ENCODE results near the gene AZIN2. TPM values are rescaled to one million over a fixed set of nuclear protein-coding genes. Genes with fewer than 3 reads are reported as not detected.

Gene AZIN2
- total and polyA plus RNA-seq, 2 of the 8 experiments (the other 6 are each of a cell fraction or from before 2014, with no cell fraction given): 0.22 to 0.91 TPM

DNA sequence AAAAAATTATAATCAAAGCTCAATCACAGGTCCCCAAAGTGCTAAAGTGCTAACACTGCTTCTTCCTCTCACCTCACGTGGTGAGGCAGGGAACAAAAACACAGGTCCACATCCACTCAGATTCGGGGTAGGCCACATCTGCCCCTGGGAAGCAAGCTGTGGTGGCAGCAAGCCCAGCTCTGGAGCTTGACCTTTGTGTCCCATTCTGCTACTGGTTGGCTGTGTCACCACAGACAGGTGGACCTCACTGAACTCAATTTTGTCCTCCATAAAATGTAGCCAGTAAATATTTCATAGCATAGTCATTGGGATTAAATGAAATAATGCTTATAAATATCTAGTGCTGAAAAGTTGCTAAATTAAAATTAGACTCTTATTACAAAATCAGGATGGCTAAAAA, 8.5 kb downstream of the AZIN2 start:
- no peak overlapping the region for H3K56ac ChIP-seq (replicated peaks; ENCODE audit: insufficient read length, low read depth, low read length)
- no peak overlapping the region for H2BK20ac ChIP-seq (ENCODE audit: low read length)
- no peak overlapping the region for H2BK5ac ChIP-seq (ENCODE audit: low read depth, low read length)
- H2BK15ac ChIP-seq (ENCODE audit: low read length): no peak overlapping the region
- no peak overlapping the region for H2BK120ac ChIP-seq (replicated peaks; ENCODE audit: low read depth, low read length)
- H4K20me1 ChIP-seq (replicated peaks in 1 of 2; ENCODE audit: control insufficient read depth in 1 of 2, insufficient read depth in 2 of 2, low read length in 2 of 2): no peaks in the 10 kb centered on the region
- H3K18ac ChIP-seq (ENCODE audit: extremely low read depth, low read length): no peak overlapping the region
- DNase-seq (ENCODE audit: low read depth in 1 of 2, low spot score in 2 of 2): no peak
- WGBS, 2 experiments (ENCODE audit: extremely low coverage in 1 of 2, insufficient coverage in 1 of 2, insufficient read length in 1 of 2, insufficient replicate concordance in 2 of 2, low coverage in 1 of 2, low lambda C conversion rate in 2 of 2, missing lambda C conversion rate in 1 of 2): 84% methylated on average over 2 of the region's 2 CpGs; no CpG with 5 or more reads in 1 of the 2 experiments
- FAIRE-seq: no peak
- H3K4me3 ChIP-seq (ENCODE audit: extremely low read depth in 1 of 4, insufficient read depth in 2 of 4, low read depth in 3 of 4, low read length in 4 of 4): no peak overlapping the region
- H3K79me1 ChIP-seq (ENCODE audit: low read depth, low read length): no peaks in the 10 kb centered on the region
- no peak overlapping the region for H2AFZ ChIP-seq (ENCODE audit: low read length)
- H3K36me3 ChIP-seq (ENCODE audit: control insufficient read depth in 2 of 4, insufficient read depth in 4 of 4, low read length in 3 of 4): no peaks in the 10 kb centered on the region
- no peaks in the 10 kb centered on the region for H3K79me2 ChIP-seq (ENCODE audit: control insufficient read depth in 1 of 2, insufficient read depth in 2 of 2, low read length in 2 of 2)
- no peak overlapping the region for H2AK5ac ChIP-seq (ENCODE audit: low read depth, low read length)
- CTCF ChIA-PET (ENCODE audit: partially characterized antibody): interaction anchor here (1.1 to 8.4 kb wide), 8 partner anchors 74 to 316 kb away, joined by 3 to 77 read pairs (median 5); no protein-coding TSS in a partner anchor
- no peak overlapping the region for H3K4me2 ChIP-seq (ENCODE audit: insufficient read depth in 1 of 2, low read depth in 2 of 2, low read length in 2 of 2)
- no peak overlapping the region for H3K14ac ChIP-seq (ENCODE audit: insufficient read length)
- H3K23me2 ChIP-seq (ENCODE audit: low read depth, low read length): no peaks in the 10 kb centered on the region
- POLR2A ChIA-PET (ENCODE audit: partially characterized antibody): no interaction called here
- no peak overlapping the region for H3K4ac ChIP-seq (replicated peaks; ENCODE audit: insufficient read length, low read depth, low read length)
- H3K9me3 ChIP-seq (ENCODE audit: insufficient read depth in 2 of 2, low read depth in 1 of 2, low read length in 1 of 2): no peaks in the 10 kb centered on the region
- H3K27ac ChIP-seq (ENCODE audit: low read depth, low read length): no peak overlapping the region
- H3K9ac ChIP-seq (replicated peaks in 1 of 4; ENCODE audit: extremely low read depth in 1 of 4, low read depth in 3 of 4, low read length in 3 of 4): no peak overlapping the region
- H4K91ac ChIP-seq (replicated peaks; ENCODE audit: insufficient read length, low read length): no peak overlapping the region
- H3K4me1 ChIP-seq (replicated peaks in 1 of 4; ENCODE audit: control insufficient read depth in 3 of 4, insufficient read depth in 4 of 4, low read length in 3 of 4): no peaks in the 10 kb centered on the region
- no peak overlapping the region for H3K23ac ChIP-seq (ENCODE audit: insufficient read length)
- H4K5ac ChIP-seq (ENCODE audit: insufficient read length, low read depth, low read length): no peak overlapping the region
- no peak overlapping the region for H2BK12ac ChIP-seq (ENCODE audit: low read depth, low read length)
- no peak overlapping the region for H4K8ac ChIP-seq (ENCODE audit: extremely low read depth, insufficient read depth, low read length)
- peaks cover 0 to 12% (median 5%) of the 10 kb centered on the region in 4 experiments; a peak in 3 of 7 replicates for H3K27me3 ChIP-seq (replicated peaks in 1 of 4; ENCODE audit: control insufficient read depth in 3 of 4, extremely low read depth in 1 of 4, insufficient read depth in 3 of 4, low read length in 3 of 4)
- no peak for TF ChIP-seq POU5F1 (IDR thresholded peaks at IDR 0.05; ENCODE audit: low read depth, low read length)
- no peak for TF ChIP-seq RBBP5 (IDR thresholded peaks at IDR 0.05; ENCODE audit: borderline replicate concordance, low read depth, low read length)
- no peak for TF ChIP-seq SP2 (IDR thresholded peaks at IDR 0.05; ENCODE audit: low read length)

All from H1 (cell line).